SK-N-SH (cell line): ENCODE results near the gene RP9. TPM values are rescaled to one million over a fixed set of nuclear protein-coding genes. Genes with fewer than 3 reads are reported as not detected.

Experiments
- CTCF ChIA-PET: fragments of 300-600, 350-600 bp; formaldehyde crosslinking; extraction: SDS; loops from one replicate; lab custom pipeline; 2021; lab: Yijun Ruan, JAX
- POLR2A ChIA-PET: fragments of 350-600 bp; sonication (Branson Sonifier 250); formaldehyde crosslinking; extraction: SDS; loops from one replicate; lab custom pipeline; 2020; ENCODE audit warnings: antibody characterized with exemption, inconsistent platforms; lab: Yijun Ruan, JAX
- DNase-seq: peaks from one replicate; pipeline ENCODE4 v3.0.0; 2012
- H2AFZ ChIP-seq: fragments of 200-600 bp; sonication (generic); 2 replicates; pipeline ENCODE4 v1.8.1; 2016; ENCODE audit warnings: antibody characterized with exemption, mild to moderate bottlenecking, low read depth
- H3F3A ChIP-seq: fragments of 200-600 bp; sonication (generic); replicated peaks from 2 replicates; pipeline ENCODE3; 2016; ENCODE audit warnings: antibody characterized with exemption, mild to moderate bottlenecking; ENCODE audit not compliant: insufficient read depth
- H3K27ac ChIP-seq, 2 experiments: fragments of 200-500 bp in 1 of 2; fragments of 200-600 bp in 1 of 2; sonication (Bioruptor generic) in 1 of 2; sonication (generic), shearing (Covaris generic) in 1 of 2; 2 replicates each; pipeline versions ENCODE4 v1.5.1 to v1.6.1; 2014 to 2016; ENCODE audit warnings: low read depth in 2 of 2, inconsistent platforms in 1 of 2, low read length in 1 of 2, mild to moderate bottlenecking in 1 of 2, mixed read lengths in 1 of 2
- H3K27me3 ChIP-seq: fragments of 200-600 bp; sonication (generic), shearing (Covaris generic); 2 replicates; pipeline ENCODE4 v1.6.1; 2016; ENCODE audit warnings: mixed run types; ENCODE audit not compliant: insufficient read depth
- H3K36me3 ChIP-seq, 2 experiments: fragments of 200-500 bp in 1 of 2; fragments of 200-600 bp in 1 of 2; sonication (Bioruptor generic) in 1 of 2; sonication (generic) in 1 of 2; replicated peaks in 1 of 2; 2 replicates each; pipeline versions ENCODE3 to v1.5.1; 2014 to 2016; ENCODE audit warnings: low read length in 1 of 2, mild to moderate bottlenecking in 1 of 2; ENCODE audit not compliant: insufficient read depth in 2 of 2, control insufficient read depth in 1 of 2
- H3K4me1 ChIP-seq, 2 experiments: fragments of 200-500 bp in 1 of 2; fragments of 200-600 bp in 1 of 2; sonication (Bioruptor generic) in 1 of 2; sonication (generic), shearing (Covaris generic) in 1 of 2; 2 replicates each; pipeline versions ENCODE4 v1.5.1 to v1.6.1; 2014 to 2016; ENCODE audit warnings: low read depth in 1 of 2, low read length in 1 of 2, mixed run types in 1 of 2; ENCODE audit not compliant: insufficient read depth in 2 of 2, control insufficient read depth in 1 of 2
- H3K4me2 ChIP-seq: fragments of 200-600 bp; sonication (generic), shearing (Covaris generic); 2 replicates; pipeline ENCODE4 v1.6.1; 2017; ENCODE audit warnings: mixed run types
- H3K4me3 ChIP-seq, 2 experiments: fragments of 200-500 bp in 1 of 2; fragments of 200-600 bp in 1 of 2; sonication (Bioruptor generic) in 1 of 2; sonication (generic), shearing (Covaris generic) in 1 of 2; 2 replicates each; pipeline versions ENCODE4 v1.5.1 to v1.8.1; 2014 to 2016; ENCODE audit warnings: low read depth in 2 of 2, inconsistent platforms in 1 of 2, low read length in 1 of 2, mild to moderate bottlenecking in 1 of 2, mixed read lengths in 1 of 2, moderate library complexity in 1 of 2
- H3K79me2 ChIP-seq: fragments of 200-600 bp; sonication (generic); 2 replicates; pipeline ENCODE4 v1.8.1; 2017; ENCODE audit warnings: mild to moderate bottlenecking; ENCODE audit not compliant: insufficient read depth
- H3K9ac ChIP-seq: fragments of 200-600 bp; sonication (generic); 2 replicates; pipeline ENCODE4 v1.6.1; 2017; ENCODE audit warnings: mixed run types
- H3K9me2 ChIP-seq: fragments of 200-600 bp; sonication (generic); 2 replicates; pipeline ENCODE4 v1.6.1; 2017; ENCODE audit warnings: mixed run types
- H3K9me3 ChIP-seq: fragments of 200-600 bp; sonication (generic); 2 replicates; pipeline ENCODE4 v1.6.1; 2017; ENCODE audit warnings: mixed run types, mild to moderate bottlenecking, moderate library complexity
- H4K20me1 ChIP-seq: fragments of 200-600 bp; sonication (generic); 2 replicates; pipeline ENCODE4 v1.6.1; 2017; ENCODE audit warnings: mild to moderate bottlenecking, mixed run types; ENCODE audit not compliant: insufficient read depth
- CHD2 ChIP-seq: fragments of 150-350 bp; IDR thresholded peaks from 2 replicates; pipeline ENCODE4 v1.6.1; 2018; ENCODE audit warnings: low read length; ENCODE audit not compliant: partially characterized antibody
- EP300 ChIP-seq, 2 experiments: IDR thresholded peaks; 2 replicates each; pipeline versions ENCODE4 v1.4.0 to v1.6.1; 2012; ENCODE audit warnings: borderline replicate concordance in 1 of 2, low read depth in 1 of 2, low read length in 1 of 2
- FOSL2 ChIP-seq: IDR thresholded peaks from 2 replicates; pipeline ENCODE4 v1.4.0; 2012; ENCODE audit warnings: low read depth, mild to moderate bottlenecking, moderate library complexity, borderline replicate concordance
- GATA2 ChIP-seq: sonication (generic); formaldehyde crosslinking; IDR thresholded peaks from 2 replicates; pipeline ENCODE4 v1.5.0; 2020; ENCODE audit warnings: mild to moderate bottlenecking, missing genetic modification reagents
- MEF2A ChIP-seq: IDR thresholded peaks from 2 replicates; pipeline ENCODE4 v1.4.0; 2012; ENCODE audit warnings: low read depth, borderline replicate concordance
- MXI1 ChIP-seq: IDR thresholded peaks from 2 replicates; pipeline ENCODE4 v1.6.1; 2012; ENCODE audit warnings: mild to moderate bottlenecking, low read depth, low read length, improper control_type of control experiment
- NRF1 ChIP-seq: IDR thresholded peaks from 2 replicates; pipeline ENCODE4 v1.6.1; 2012; ENCODE audit warnings: low read depth, mild to moderate bottlenecking, low read length
- RXRA ChIP-seq: IDR thresholded peaks from 2 replicates; pipeline ENCODE4 v1.4.0; 2012; ENCODE audit warnings: low read depth, mild to moderate bottlenecking, borderline replicate concordance
- TCF12 ChIP-seq: IDR thresholded peaks from 2 replicates; pipeline ENCODE4 v1.4.0; 2012
- TEAD4 ChIP-seq: IDR thresholded peaks from 2 replicates; pipeline ENCODE4 v1.4.0; 2012; ENCODE audit warnings: mild to moderate bottlenecking, borderline replicate concordance; ENCODE audit not compliant: insufficient read depth
- YY1 ChIP-seq: IDR thresholded peaks from 2 replicates; pipeline ENCODE4 v1.4.0; 2012; ENCODE audit warnings: low read depth, mild to moderate bottlenecking
- WGBS: methylation state at CpG from one replicate; pipeline ENCODE4 v1.1.6; 2017; ENCODE audit warnings: low lambda C conversion rate; 5-methylcytosine and 5-hydroxymethylcytosine counted together
- polyA plus RNA-seq, 3 experiments: library from polyadenylated mRNA; depleted of rRNA; stranded (reverse); fragments of >200 nt; gene quantifications; 2 replicates each; pipeline ENCODE4 v1.2.3, GENCODE V29; 2012
- TF ChIP-seq, protein P1 (sequence below): fragments of 150-350 bp; IDR thresholded peaks from 2 replicates; pipeline ENCODE4 v1.6.1; 2017; ENCODE audit warnings: antibody characterized with exemption, low read length, low read depth, borderline replicate concordance
- TF ChIP-seq, protein P2 (sequence below): IDR thresholded peaks from 2 replicates; pipeline ENCODE4 v1.4.0; 2012; ENCODE audit warnings: low read depth, borderline replicate concordance
- TF ChIP-seq, protein P3 (sequence below): IDR thresholded peaks from 2 replicates; pipeline ENCODE4 v1.4.0; 2012; ENCODE audit warnings: low read depth, borderline replicate concordance

RP9 gene
- polyA plus RNA-seq, 1 of the 3 experiments (the other 2 are of a cell fraction) = 31.6 TPM

DNA sequence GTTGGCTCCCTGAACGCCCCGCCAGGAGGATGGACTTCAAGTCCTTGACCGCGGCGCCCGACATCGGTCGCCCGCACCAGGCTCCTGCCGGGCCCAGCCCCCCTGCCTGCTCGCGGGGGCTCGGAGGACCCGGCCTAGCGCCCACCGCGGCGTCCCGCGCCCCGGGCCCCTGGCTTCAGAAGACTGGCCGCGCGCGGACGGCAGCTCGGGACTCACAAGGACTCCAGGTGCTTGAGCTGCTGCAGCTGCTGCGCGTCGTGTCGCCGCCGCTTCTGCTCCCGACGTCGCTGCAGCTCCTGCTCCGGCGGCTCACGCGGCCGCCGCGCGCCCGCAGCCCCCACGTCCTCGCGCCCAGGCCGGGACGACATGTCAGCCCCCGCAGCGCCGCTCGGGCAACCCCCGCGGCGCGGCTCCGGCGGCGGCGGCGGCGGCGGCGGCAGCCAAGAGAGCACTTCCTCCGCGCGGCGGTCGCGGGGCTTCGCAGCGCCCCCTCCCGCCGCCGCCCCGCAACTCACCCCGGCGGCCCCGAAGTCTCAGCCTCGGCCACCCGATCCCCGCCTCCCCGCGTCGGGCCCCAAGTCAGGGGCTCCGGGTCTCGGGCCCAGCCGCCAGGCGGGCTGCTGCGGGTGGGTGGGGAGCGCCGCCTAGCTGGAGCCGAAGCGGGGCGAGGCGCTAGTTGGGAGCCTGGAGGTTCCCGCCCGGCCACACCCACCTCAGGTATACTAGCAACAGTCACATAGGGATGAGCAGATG lies at the start of gene RP9 (continued):
- TF ChIP-seq MEF2A = no peak
- TF ChIP-seq, protein P1, sequence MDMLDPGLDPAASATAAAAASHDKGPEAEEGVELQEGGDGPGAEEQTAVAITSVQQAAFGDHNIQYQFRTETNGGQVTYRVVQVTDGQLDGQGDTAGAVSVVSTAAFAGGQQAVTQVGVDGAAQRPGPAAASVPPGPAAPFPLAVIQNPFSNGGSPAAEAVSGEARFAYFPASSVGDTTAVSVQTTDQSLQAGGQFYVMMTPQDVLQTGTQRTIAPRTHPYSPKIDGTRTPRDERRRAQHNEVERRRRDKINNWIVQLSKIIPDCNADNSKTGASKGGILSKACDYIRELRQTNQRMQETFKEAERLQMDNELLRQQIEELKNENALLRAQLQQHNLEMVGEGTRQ = no peak
- no peak for TF ChIP-seq GATA2 (CRISPR knock-in tag)
- TF ChIP-seq TEAD4 = no peak
- no peak for TF ChIP-seq YY1
- TF ChIP-seq, protein P2, sequence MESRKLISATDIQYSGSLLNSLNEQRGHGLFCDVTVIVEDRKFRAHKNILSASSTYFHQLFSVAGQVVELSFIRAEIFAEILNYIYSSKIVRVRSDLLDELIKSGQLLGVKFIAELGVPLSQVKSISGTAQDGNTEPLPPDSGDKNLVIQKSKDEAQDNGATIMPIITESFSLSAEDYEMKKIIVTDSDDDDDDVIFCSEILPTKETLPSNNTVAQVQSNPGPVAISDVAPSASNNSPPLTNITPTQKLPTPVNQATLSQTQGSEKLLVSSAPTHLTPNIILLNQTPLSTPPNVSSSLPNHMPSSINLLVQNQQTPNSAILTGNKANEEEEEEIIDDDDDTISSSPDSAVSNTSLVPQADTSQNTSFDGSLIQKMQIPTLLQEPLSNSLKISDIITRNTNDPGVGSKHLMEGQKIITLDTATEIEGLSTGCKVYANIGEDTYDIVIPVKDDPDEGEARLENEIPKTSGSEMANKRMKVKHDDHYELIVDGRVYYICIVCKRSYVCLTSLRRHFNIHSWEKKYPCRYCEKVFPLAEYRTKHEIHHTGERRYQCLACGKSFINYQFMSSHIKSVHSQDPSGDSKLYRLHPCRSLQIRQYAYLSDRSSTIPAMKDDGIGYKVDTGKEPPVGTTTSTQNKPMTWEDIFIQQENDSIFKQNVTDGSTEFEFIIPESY = no peak
- TF ChIP-seq CHD2 = peak; percentile 57
- no peak for TF ChIP-seq NRF1
- peak; percentile 67 for TF ChIP-seq MXI1
- no peak for TF ChIP-seq FOSL2

DNA sequence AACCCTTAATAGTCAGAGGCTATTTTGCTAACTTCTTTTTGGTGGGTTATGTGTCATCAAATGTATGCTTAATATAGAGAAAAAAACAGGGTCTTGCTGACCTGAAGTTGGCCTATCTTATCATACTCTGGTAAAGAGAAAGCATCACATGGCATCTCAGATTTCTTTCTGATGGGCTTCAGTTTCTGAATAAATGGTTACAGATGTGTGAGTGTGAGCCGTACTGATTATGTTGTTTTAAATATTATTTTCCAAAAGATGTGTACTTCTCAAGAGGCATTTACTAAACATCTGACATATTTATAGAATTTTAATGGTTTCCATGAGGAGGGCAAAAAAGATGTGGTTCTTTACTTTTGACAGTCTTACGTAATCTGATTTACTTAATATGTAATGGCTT lies 48.6 kb upstream of the RP9 start:
- H3K27ac ChIP-seq = peak overlapping the region; percentile 8 to 83; a peak in 2 of 4 replicates
- no peaks in the 10 kb centered on the region for H4K20me1 ChIP-seq
- no peaks in the 10 kb centered on the region for H3K9me2 ChIP-seq
- no peak for DNase-seq
- H3K9ac ChIP-seq = no peak overlapping the region
- H3K79me2 ChIP-seq = no peaks in the 10 kb centered on the region
- no peak overlapping the region for H2AFZ ChIP-seq
- H3K9me3 ChIP-seq = no peaks in the 10 kb centered on the region
- 45% methylated on average over 2 of the region's 2 CpGs for WGBS
- CTCF ChIA-PET = interaction anchor here (1.0 kb wide), 1 partner anchor 16 kb away, joined by 4 read pairs; no protein-coding TSS in a partner anchor
- H3K4me1 ChIP-seq = peaks cover 8 to 16% of the 10 kb centered on the region in 2 experiments; a peak in 3 of 4 replicates
- POLR2A ChIA-PET = no interaction called here
- peaks cover 3% of the 10 kb centered on the region in 2 experiments for H3K36me3 ChIP-seq
- no peak overlapping the region for H3K4me2 ChIP-seq
- TF ChIP-seq RXRA = 0 out of 2 replicates have a peak, but pooled peaks have one; percentile 34
- TF ChIP-seq, protein P3, sequence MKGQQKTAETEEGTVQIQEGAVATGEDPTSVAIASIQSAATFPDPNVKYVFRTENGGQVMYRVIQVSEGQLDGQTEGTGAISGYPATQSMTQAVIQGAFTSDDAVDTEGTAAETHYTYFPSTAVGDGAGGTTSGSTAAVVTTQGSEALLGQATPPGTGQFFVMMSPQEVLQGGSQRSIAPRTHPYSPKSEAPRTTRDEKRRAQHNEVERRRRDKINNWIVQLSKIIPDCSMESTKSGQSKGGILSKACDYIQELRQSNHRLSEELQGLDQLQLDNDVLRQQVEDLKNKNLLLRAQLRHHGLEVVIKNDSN = peak; percentile 44; the same call in 1 of the 2 replicates
- TF ChIP-seq EP300 (IDR thresholded peaks at IDR 0.05; ENCODE audit: borderline replicate concordance in 1 of 2, low read depth in 1 of 2, low read length in 1 of 2) = peak in 1 of 2 experiments; percentile 57; a peak in 2 of 4 replicates
- peak; percentile 77 for TF ChIP-seq TCF12
- TF ChIP-seq, protein P1 = peak; percentile 24; the same call in 1 of the 2 replicates
- TF ChIP-seq FOSL2 = no peak
- H3K4me3 ChIP-seq = no peak overlapping the region
- H3F3A ChIP-seq = no peaks in the 10 kb centered on the region
- no peaks in the 10 kb centered on the region for H3K27me3 ChIP-seq
